ENCODE results near the gene PLA2G12A. TPM values are rescaled to one million over a fixed set of nuclear protein-coding genes. Genes with fewer than 3 reads are reported as not detected.
"Not testable (repeated sequence)": the region's sequence is repeated elsewhere in the genome, so short reads cannot be mapped to it uniquely, and the experiment has no call there.

PLA2G12A gene
- total RNA-seq, 1 donor from 2014 or later, result 28.2 TPM

DNA sequence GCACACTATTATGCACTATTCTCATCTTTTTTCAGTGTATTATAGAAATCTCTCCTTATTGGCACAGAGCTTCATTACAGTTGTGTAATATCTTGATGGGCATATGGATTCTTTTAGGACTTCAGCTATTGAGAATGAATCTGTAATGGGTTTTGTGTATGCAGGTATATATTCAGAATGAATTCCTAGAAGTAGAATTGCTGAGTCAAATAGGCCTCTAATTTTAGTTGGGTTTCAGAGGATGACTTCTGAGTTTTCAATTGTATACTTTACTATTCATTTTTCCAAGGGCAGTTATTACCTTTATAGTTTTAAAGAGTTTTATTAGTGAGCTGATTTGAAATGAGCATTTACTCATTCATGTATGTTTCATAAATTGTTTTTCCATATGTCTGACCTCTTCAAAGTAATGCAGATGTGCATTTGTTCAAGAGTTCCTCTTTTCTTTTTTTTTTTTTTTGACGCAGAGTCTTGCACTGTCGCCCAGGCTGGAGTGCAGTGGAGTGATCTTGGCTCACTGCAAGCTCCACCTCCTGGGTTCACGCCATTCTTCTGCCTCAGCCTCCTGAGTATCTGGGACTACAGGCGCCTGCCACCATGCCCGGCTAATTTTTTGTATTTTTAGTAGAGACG is 46.1 kb downstream of the PLA2G12A start:
- no peak overlapping the region for H3K4me3 ChIP-seq (ENCODE audit: low read depth, low read length)
- TF ChIP-seq, protein P1, sequence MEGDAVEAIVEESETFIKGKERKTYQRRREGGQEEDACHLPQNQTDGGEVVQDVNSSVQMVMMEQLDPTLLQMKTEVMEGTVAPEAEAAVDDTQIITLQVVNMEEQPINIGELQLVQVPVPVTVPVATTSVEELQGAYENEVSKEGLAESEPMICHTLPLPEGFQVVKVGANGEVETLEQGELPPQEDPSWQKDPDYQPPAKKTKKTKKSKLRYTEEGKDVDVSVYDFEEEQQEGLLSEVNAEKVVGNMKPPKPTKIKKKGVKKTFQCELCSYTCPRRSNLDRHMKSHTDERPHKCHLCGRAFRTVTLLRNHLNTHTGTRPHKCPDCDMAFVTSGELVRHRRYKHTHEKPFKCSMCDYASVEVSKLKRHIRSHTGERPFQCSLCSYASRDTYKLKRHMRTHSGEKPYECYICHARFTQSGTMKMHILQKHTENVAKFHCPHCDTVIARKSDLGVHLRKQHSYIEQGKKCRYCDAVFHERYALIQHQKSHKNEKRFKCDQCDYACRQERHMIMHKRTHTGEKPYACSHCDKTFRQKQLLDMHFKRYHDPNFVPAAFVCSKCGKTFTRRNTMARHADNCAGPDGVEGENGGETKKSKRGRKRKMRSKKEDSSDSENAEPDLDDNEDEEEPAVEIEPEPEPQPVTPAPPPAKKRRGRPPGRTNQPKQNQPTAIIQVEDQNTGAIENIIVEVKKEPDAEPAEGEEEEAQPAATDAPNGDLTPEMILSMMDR (IDR thresholded peaks at IDR 0.05; ENCODE audit: insufficient read depth, low read length, poor library complexity, severe bottlenecking), result no peak
- H3K36me3 ChIP-seq (ENCODE audit: control insufficient read depth, insufficient read depth, low read length), result no peaks in the 10 kb centered on the region
- no peak for DNase-seq (ENCODE audit: low read depth)
- no peaks in the 10 kb centered on the region for H3K27me3 ChIP-seq (ENCODE audit: control insufficient read depth, insufficient read depth, low read length)

DNA sequence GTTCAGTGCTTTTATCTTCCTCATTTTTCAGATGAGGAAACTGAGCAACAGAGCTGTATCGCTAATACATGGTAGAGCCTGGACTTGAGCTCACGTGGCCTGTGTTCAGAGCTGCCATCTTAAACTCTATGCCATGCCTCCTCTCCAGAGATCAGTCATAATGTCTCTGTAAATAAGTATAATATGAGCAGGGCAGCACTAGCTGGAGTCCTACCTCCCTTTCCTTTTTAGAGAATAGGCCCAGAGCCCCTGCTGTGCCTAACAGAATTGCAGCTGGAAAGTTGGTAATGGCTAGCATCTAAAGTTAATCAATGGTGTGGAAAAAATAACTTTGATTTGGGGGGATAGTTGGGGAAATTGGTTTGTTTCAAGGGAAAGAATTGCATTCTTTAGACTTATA is 47.0 kb downstream of the PLA2G12A start:
- no peak for DNase-seq (ENCODE audit: low read depth)
- TF ChIP-seq, protein P1 (IDR thresholded peaks at IDR 0.05; ENCODE audit: insufficient read depth, low read length, poor library complexity, severe bottlenecking), result no peak
- no peaks in the 10 kb centered on the region for H3K36me3 ChIP-seq (ENCODE audit: control insufficient read depth, insufficient read depth, low read length)
- no peaks in the 10 kb centered on the region for H3K27me3 ChIP-seq (ENCODE audit: control insufficient read depth, insufficient read depth, low read length)
- H3K4me3 ChIP-seq (ENCODE audit: low read depth, low read length), result no peak overlapping the region

DNA sequence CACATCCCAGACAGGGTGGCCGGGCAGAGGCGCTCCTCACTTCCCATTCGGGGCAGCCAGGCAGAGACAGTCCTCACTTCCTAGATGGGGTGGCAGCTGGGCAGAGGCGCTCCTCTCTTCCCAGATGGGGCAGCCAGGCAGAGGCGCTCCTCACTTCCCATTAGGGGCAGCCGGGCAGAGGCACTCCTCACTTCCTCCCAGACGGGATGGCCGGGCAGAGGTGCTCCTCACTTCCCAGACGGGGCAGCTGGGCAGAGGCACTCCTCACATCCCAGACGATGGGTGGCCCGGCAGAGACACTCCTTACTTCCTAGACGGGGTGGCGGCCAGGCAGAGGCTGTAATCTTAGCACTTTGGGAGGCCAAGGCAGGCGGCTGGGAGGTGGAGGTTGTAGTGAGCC is 50.9 kb downstream of the PLA2G12A start:
- H3K27me3 ChIP-seq (ENCODE audit: control insufficient read depth, insufficient read depth, low read length); H3K36me3 ChIP-seq (ENCODE audit: control insufficient read depth, insufficient read depth, low read length); DNase-seq (ENCODE audit: low read depth); H3K4me3 ChIP-seq (ENCODE audit: low read depth, low read length): not testable (repeated sequence)

DNA sequence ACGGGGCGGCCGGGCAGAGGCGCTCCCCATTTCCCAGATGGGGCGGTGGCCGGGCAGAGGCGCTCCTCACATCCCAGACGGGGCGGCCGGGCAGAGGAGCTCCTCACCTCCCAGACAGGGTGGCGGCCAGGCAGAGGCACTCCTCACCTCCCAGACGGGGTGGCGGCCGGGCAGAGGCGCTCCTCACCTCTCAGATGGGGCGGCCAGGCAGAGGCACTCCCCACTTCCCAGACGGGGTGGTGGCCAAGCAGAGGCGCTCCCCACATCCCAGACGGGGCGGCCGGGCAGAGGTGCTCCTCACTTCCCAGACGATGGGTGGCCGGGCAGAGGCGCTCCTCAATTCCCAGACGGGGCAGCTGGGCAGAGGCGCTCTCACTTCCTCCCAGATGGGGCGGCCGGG is 51.4 kb downstream of the PLA2G12A start:
- not testable (repeated sequence) for H3K36me3 ChIP-seq (ENCODE audit: control insufficient read depth, insufficient read depth, low read length); DNase-seq (ENCODE audit: low read depth); H3K4me3 ChIP-seq (ENCODE audit: low read depth, low read length); H3K27me3 ChIP-seq (ENCODE audit: control insufficient read depth, insufficient read depth, low read length)

DNA sequence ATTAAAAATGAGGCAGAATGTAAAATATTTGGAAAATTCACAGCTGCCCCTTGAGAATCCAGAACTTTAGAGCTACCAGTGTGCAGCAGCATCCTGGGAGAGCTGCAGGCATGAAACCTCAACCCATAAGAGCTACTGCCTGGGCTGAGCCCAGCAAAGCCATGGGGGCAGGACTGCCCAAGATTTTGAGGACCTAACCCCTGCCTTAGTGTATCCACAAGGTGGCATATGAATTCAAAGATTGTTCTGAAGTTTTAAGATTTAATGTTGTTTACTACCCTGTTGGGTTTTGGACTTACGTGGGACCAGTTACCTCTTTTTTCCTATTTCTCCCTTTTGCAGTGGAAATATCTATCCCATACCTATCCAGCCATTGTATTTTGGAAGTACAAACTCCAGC is 53.0 kb downstream of the PLA2G12A start:
- Histone ChIP-seq H3K27me3 (ENCODE audit: control insufficient read depth, insufficient read depth, low read length) (no peaks in the 10 kb centered on the region), H3K36me3 (ENCODE audit: control insufficient read depth, insufficient read depth, low read length) (no peaks in the 10 kb centered on the region), H3K4me3 (ENCODE audit: low read depth, low read length) (no peak overlapping the region)
- TF ChIP-seq, protein P1 (IDR thresholded peaks at IDR 0.05; ENCODE audit: insufficient read depth, low read length, poor library complexity, severe bottlenecking), result no peak
- DNase-seq (ENCODE audit: low read depth), result no peak

DNA sequence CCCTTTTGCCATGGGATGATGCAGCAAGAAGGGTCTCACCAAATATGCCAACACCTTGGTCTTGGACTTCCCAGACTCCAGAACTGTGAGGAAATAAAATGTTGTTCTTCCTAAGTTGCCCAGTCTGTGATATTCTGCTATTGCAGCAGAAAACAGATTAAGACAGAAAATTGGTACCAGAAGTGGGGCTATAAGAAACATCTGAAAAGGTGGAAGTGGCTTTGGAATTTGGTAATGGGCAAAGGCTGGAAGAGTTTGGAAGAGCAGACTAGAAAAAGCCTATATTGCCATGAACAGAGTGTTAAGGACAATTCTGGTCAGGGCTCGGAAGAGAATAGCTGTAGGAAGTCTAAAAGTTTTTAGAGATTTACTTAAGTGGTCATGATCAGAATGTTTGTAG is 54.0 kb downstream of the PLA2G12A start:
- H3K27me3 ChIP-seq (ENCODE audit: control insufficient read depth, insufficient read depth, low read length), result no peaks in the 10 kb centered on the region
- TF ChIP-seq, protein P1 (IDR thresholded peaks at IDR 0.05; ENCODE audit: insufficient read depth, low read length, poor library complexity, severe bottlenecking), result no peak
- no peak for DNase-seq (ENCODE audit: low read depth)
- H3K4me3 ChIP-seq (ENCODE audit: low read depth, low read length), result no peak overlapping the region
- H3K36me3 ChIP-seq (ENCODE audit: control insufficient read depth, insufficient read depth, low read length), result no peaks in the 10 kb centered on the region

DNA sequence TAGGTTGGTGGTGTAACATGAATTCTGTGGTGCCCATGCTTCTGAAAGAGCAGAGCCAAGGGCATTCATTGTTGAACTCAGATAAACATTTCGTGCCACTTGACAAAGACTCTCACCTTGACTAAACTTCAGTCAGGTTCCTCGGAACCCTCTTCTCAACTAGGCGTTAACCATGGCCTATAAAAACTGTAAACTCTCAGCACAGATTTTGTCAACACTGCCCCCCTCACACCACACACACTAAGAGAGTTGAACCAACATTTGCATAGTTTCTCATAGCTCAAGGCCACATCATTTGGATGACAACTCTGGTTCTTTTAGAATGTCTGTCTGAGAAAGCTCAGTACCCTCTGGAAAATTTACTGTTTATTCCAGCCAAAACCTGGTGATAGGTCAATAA is 54.7 kb downstream of the PLA2G12A start:
- Histone ChIP-seq H3K36me3 (ENCODE audit: control insufficient read depth, insufficient read depth, low read length) (no peaks in the 10 kb centered on the region), H3K27me3 (ENCODE audit: control insufficient read depth, insufficient read depth, low read length) (no peaks in the 10 kb centered on the region), H3K4me3 (ENCODE audit: low read depth, low read length) (no peak overlapping the region)
- TF ChIP-seq, protein P1 (IDR thresholded peaks at IDR 0.05; ENCODE audit: insufficient read depth, low read length, poor library complexity, severe bottlenecking), result no peak
- DNase-seq (ENCODE audit: low read depth), result no peak
